Measurements from ENCODE around the gene MCF2L2.

- TF ChIP-seq, protein P1, sequence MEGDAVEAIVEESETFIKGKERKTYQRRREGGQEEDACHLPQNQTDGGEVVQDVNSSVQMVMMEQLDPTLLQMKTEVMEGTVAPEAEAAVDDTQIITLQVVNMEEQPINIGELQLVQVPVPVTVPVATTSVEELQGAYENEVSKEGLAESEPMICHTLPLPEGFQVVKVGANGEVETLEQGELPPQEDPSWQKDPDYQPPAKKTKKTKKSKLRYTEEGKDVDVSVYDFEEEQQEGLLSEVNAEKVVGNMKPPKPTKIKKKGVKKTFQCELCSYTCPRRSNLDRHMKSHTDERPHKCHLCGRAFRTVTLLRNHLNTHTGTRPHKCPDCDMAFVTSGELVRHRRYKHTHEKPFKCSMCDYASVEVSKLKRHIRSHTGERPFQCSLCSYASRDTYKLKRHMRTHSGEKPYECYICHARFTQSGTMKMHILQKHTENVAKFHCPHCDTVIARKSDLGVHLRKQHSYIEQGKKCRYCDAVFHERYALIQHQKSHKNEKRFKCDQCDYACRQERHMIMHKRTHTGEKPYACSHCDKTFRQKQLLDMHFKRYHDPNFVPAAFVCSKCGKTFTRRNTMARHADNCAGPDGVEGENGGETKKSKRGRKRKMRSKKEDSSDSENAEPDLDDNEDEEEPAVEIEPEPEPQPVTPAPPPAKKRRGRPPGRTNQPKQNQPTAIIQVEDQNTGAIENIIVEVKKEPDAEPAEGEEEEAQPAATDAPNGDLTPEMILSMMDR (IDR thresholded peaks at IDR 0.05): no peak
- no peak for TF ChIP-seq POLR2A (IDR thresholded peaks at IDR 0.05)
Observed at GRCh38 chr3:183350164-183350563, 78.3 kb downstream of the MCF2L2 start.
